Endothelial cell of umbilical vein (primary cell): ENCODE results near the gene SLC25A3. TPM values are rescaled to one million over a fixed set of nuclear protein-coding genes. Genes with fewer than 3 reads are reported as not detected.

ENCODE experiments used
- BruUV-seq: library from RNA; stranded (reverse); fragments of 400-500 nt; replicated peaks from 2 replicates; lab custom pipeline; 2021; lab: Mats Ljungman, UMichigan
- CTCF ChIA-PET: fragments of 300-600, 350-600 bp; sonication (Branson Sonifier 250); formaldehyde crosslinking; loops from one replicate; lab custom pipeline; 2021; ENCODE audit warnings: antibody characterized with exemption, inconsistent platforms; lab: Charles Lee
- POLR2A ChIA-PET: fragments of 300-600, 350-600 bp; sonication (Branson Sonifier 250); formaldehyde crosslinking; loops from one replicate; lab custom pipeline; 2021; ENCODE audit warnings: antibody characterized with exemption, inconsistent platforms; lab: Charles Lee
- DNase-seq: peaks from one replicate; pipeline ENCODE4 v3.0.0-alpha.2; 2011; ENCODE audit warnings: low read depth, low spot score
- FAIRE-seq: peaks from 2 replicates; lab custom pipeline; 2011; peaks lifted over from hg19 to GRCh38; lab: Jason Lieb, UNC
- H2AFZ ChIP-seq: 2 replicates; pipeline ENCODE4 v1.6.0; 2012; ENCODE audit warnings: low read depth, low read length, control low read depth, inconsistent platforms
- H3K27ac ChIP-seq: 2 replicates; pipeline ENCODE4 v1.5.1; 2011; ENCODE audit warnings: low read depth, mild to moderate bottlenecking, control low read depth, low read length, moderate library complexity; ENCODE audit not compliant: insufficient read depth
- H3K27me3 ChIP-seq, 2 experiments: 2 replicates each; pipeline versions ENCODE4 v1.6.0 to v1.6.1; 2011; ENCODE audit warnings: low read length in 2 of 2, mixed read lengths in 1 of 2; ENCODE audit not compliant: control insufficient read depth in 2 of 2, insufficient read depth in 2 of 2
- H3K36me3 ChIP-seq, 2 experiments: 2 replicates in 1 of 2; 3 replicates in 1 of 2; pipeline ENCODE4 v1.5.1; 2011; ENCODE audit warnings: low read length in 2 of 2, mild to moderate bottlenecking in 1 of 2, moderate library complexity in 1 of 2; ENCODE audit not compliant: control insufficient read depth in 2 of 2, insufficient read depth in 2 of 2; ENCODE audit errors: extremely low read depth in 1 of 2
- H3K4me1 ChIP-seq: 3 replicates; pipeline ENCODE4 v1.5.1; 2011; ENCODE audit warnings: mild to moderate bottlenecking, low read length; ENCODE audit not compliant: control insufficient read depth, insufficient read depth; ENCODE audit errors: extremely low read depth
- H3K4me2 ChIP-seq: 2 replicates; pipeline ENCODE4 v1.6.1; 2011; ENCODE audit warnings: low read length, control low read depth, mixed read lengths; ENCODE audit not compliant: insufficient read depth
- H3K4me3 ChIP-seq, 3 experiments: fragments of 200-600 bp in 1 of 3; sonication (generic), shearing (Covaris generic) in 1 of 3; replicated peaks in 1 of 3; 2 replicates each; pipeline ENCODE4 v1.5.1; 2011 to 2016; ENCODE audit warnings: control low read depth in 3 of 3, low read length in 3 of 3, mild to moderate bottlenecking in 2 of 3, inconsistent platforms in 1 of 3, low read depth in 1 of 3, moderate library complexity in 1 of 3; ENCODE audit not compliant: insufficient read depth in 1 of 3
- H3K79me2 ChIP-seq: 2 replicates; pipeline ENCODE4 v1.6.0; 2012; ENCODE audit warnings: low read length, inconsistent platforms; ENCODE audit not compliant: control insufficient read depth, insufficient read depth
- H3K9ac ChIP-seq: replicated peaks from 2 replicates; pipeline ENCODE3; 2011; ENCODE audit warnings: low read length, control low read depth; ENCODE audit not compliant: insufficient read depth; ENCODE audit errors: extremely low read depth
- H3K9me1 ChIP-seq: replicated peaks from 3 replicates; pipeline ENCODE4 v1.6.0; 2011; ENCODE audit warnings: mild to moderate bottlenecking, low read length; ENCODE audit not compliant: control insufficient read depth, insufficient read depth; ENCODE audit errors: extremely low read depth
- H3K9me3 ChIP-seq: replicated peaks from 2 replicates; pipeline ENCODE4 v1.5.1; 2012; ENCODE audit warnings: low read length, inconsistent platforms; ENCODE audit not compliant: control insufficient read depth, insufficient read depth
- H4K20me1 ChIP-seq: replicated peaks from 2 replicates; pipeline ENCODE3; 2011; ENCODE audit warnings: mild to moderate bottlenecking, low read length; ENCODE audit not compliant: control insufficient read depth, insufficient read depth; ENCODE audit errors: extremely low read depth
- EZH2 ChIP-seq: IDR thresholded peaks from 2 replicates; pipeline ENCODE4 v1.6.1; 2012; ENCODE audit warnings: borderline replicate concordance, low read depth, mild to moderate bottlenecking, moderate library complexity, low read length, inconsistent platforms; ENCODE audit not compliant: severe bottlenecking
- FOS ChIP-seq: IDR thresholded peaks from 2 replicates; pipeline ENCODE4 v1.6.1; 2011; ENCODE audit warnings: mild to moderate bottlenecking, low read length, moderate library complexity, borderline replicate concordance; ENCODE audit not compliant: insufficient read depth
- GATA2 ChIP-seq: IDR thresholded peaks from 2 replicates; pipeline ENCODE4 v1.7.0; 2011; ENCODE audit warnings: low read depth, mild to moderate bottlenecking, moderate library complexity, mixed read lengths, low read length; ENCODE audit not compliant: insufficient read length, insufficient read depth
- JUN ChIP-seq: IDR thresholded peaks from 2 replicates; pipeline ENCODE4 v1.6.1; 2011; ENCODE audit warnings: borderline replicate concordance, low read depth; ENCODE audit not compliant: insufficient read length, insufficient read depth
- MYC ChIP-seq: IDR thresholded peaks from one replicate; pipeline ENCODE4 v1.6.1; 2011; ENCODE audit warnings: mild to moderate bottlenecking, low read depth, low read length
- POLR2A ChIP-seq: IDR thresholded peaks from 2 replicates; pipeline ENCODE4 v1.6.1; 2012; ENCODE audit warnings: low read depth, mild to moderate bottlenecking, control low read depth, low read length
- POLR2AphosphoS5 ChIP-seq: IDR thresholded peaks from 2 replicates; pipeline ENCODE4 v1.6.1; 2012; ENCODE audit warnings: low read depth, mild to moderate bottlenecking, control low read depth, low read length, moderate library complexity; ENCODE audit not compliant: insufficient read depth
- dilution Hi-C: fragments of 300-500 bp; cut with MboI; formaldehyde crosslinking; loops from one replicate; pipeline ENCODE4 v1.15.0; 2019; ENCODE audit warnings: low sequenced_read_pairs; ENCODE audit not compliant: extremely low pct_ligation_motif_present
- intact Hi-C: fragments of 100-400 bp; cut with micrococcal nuclease; formaldehyde crosslinking; loops from one replicate; pipeline ENCODE4 v1.10.0; 2022
- polyA plus RNA-seq, 4 experiments: library from polyadenylated mRNA; depleted of rRNA in 3 of 4; stranded (reverse) in 3 of 4; unstranded in 1 of 4; fragments of >200 nt; gene quantifications; 2 replicates each; pipeline versions ENCODE4 v1.2.1 to v1.2.3, GENCODE V29; 2011 to 2012; ENCODE audit warnings: missing spikeins in 1 of 4
- total RNA-seq: library from RNA; stranded (reverse); gene quantifications from 2 replicates; pipeline ENCODE4 v1.2.3, GENCODE V29; 2021
- TF ChIP-seq, protein P1 (sequence below): IDR thresholded peaks from 2 replicates; pipeline ENCODE4 v1.6.1; 2011; ENCODE audit not compliant: insufficient read depth, insufficient read length
- TF ChIP-seq, protein P2 (sequence below), 2 donors: IDR thresholded peaks; 1 replicate in 1 of 2; 2 replicates in 1 of 2; pipeline ENCODE4 v1.5.1; 2011; ENCODE audit warnings: low read length in 2 of 2, mild to moderate bottlenecking in 2 of 2, moderate library complexity in 2 of 2, control low read depth in 1 of 2, inconsistent platforms in 1 of 2, low read depth in 1 of 2; ENCODE audit not compliant: insufficient read depth in 1 of 2; ENCODE audit errors: extremely low read depth in 1 of 2

Gene SLC25A3
- total and polyA plus RNA-seq, 2 donors (not counting 3 experiments of a cell fraction or from before 2014, with no cell fraction given), result 797 to 1,103 TPM

DNA sequence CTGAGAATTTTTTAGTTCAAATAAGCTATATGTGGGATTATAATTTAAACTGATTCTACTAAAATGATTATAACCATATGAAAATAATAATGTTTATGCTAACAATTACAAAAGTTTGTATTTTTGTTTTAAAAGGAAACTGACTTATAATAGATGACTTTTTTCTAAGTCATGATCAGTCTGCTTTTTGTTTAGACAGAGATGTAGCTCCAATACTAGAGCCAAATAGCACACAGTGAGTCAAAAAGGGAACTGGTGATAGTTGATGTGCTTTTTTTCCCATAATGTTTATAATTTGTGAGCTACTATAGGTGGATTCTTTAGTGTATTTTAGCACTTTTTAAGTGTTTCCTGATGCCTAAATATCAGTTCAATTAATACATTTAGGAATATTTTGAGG lies 49.8 kb upstream of the SLC25A3 start:
- POLR2A ChIA-PET, result no interaction called here
- intact Hi-C loops (no loop called here), dilution Hi-C loops (no loop called here)
- FAIRE-seq, result no peak
- Histone ChIP-seq H3K4me3 (no peak overlapping the region), H3K79me2 (peaks cover 36% of the 10 kb centered on the region), H3K9me3 (no peaks in the 10 kb centered on the region), H3K36me3 (peaks cover 2 to 22% of the 10 kb centered on the region in 2 experiments), H3K27me3 (no peaks in the 10 kb centered on the region), H3K4me1 (no peaks in the 10 kb centered on the region), H3K9ac (no peak overlapping the region), H4K20me1 (no peaks in the 10 kb centered on the region), H3K4me2 (no peak overlapping the region), H3K27ac (no peak overlapping the region), H2AFZ (no peak overlapping the region), H3K9me1 (no peaks in the 10 kb centered on the region)
- no peak for DNase-seq
- CTCF ChIA-PET, result interaction anchor here (0.8 to 2.9 kb wide), 5 partner anchors 9 to 53 kb away, joined by 3 to 14 read pairs (median 4); no protein-coding TSS in a partner anchor
- no peak for TF ChIP-seq FOS
- no peak for TF ChIP-seq MYC
- no peak for TF ChIP-seq POLR2A
- TF ChIP-seq JUN, result no peak
- no peak for TF ChIP-seq GATA2
- TF ChIP-seq, protein P1, sequence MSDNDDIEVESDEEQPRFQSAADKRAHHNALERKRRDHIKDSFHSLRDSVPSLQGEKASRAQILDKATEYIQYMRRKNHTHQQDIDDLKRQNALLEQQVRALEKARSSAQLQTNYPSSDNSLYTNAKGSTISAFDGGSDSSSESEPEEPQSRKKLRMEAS, result no peak
- no peak for TF ChIP-seq POLR2AphosphoS5
- TF ChIP-seq EZH2, result no peak
- TF ChIP-seq, protein P2, sequence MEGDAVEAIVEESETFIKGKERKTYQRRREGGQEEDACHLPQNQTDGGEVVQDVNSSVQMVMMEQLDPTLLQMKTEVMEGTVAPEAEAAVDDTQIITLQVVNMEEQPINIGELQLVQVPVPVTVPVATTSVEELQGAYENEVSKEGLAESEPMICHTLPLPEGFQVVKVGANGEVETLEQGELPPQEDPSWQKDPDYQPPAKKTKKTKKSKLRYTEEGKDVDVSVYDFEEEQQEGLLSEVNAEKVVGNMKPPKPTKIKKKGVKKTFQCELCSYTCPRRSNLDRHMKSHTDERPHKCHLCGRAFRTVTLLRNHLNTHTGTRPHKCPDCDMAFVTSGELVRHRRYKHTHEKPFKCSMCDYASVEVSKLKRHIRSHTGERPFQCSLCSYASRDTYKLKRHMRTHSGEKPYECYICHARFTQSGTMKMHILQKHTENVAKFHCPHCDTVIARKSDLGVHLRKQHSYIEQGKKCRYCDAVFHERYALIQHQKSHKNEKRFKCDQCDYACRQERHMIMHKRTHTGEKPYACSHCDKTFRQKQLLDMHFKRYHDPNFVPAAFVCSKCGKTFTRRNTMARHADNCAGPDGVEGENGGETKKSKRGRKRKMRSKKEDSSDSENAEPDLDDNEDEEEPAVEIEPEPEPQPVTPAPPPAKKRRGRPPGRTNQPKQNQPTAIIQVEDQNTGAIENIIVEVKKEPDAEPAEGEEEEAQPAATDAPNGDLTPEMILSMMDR (IDR thresholded peaks at IDR 0.05; ENCODE audit: extremely low read depth in 1 of 2, insufficient read depth in 1 of 2, low read depth in 1 of 2, low read length in 2 of 2), result no peak
- BruUV-seq, result no TSS peak
